Heart right ventricle (tissue), 16 donors: ENCODE data around the gene STK11. TPM values are rescaled to one million over a fixed set of nuclear protein-coding genes. Genes with fewer than 3 reads are reported as not detected.

ENCODE experiments used
- ATAC-seq, 8 donors: fragments of 200-7000 bp; cut with Tn5 transposase; one replicate each; pipeline ENCODE4 v1.9.1; 2020; ENCODE audit warnings: mild to moderate bottlenecking in 8 of 8, moderate library complexity in 8 of 8, moderate number of reproducible peaks in 1 of 8
- DNase-seq, 2 donors: peaks; one replicate each; pipeline ENCODE4 v3.0.0-alpha.2; 2020
- H3K27ac ChIP-seq, 10 donors: fragments of 200-600 bp; sonication (generic) in 2 of 10; one replicate each; pipeline versions ENCODE4 v1.5.0 to v1.8.0; 2020 to 2022; ENCODE audit warnings: mild to moderate bottlenecking in 3 of 10
- H3K27me3 ChIP-seq, 7 donors: fragments of 200-600 bp; one replicate each; pipeline ENCODE4 v1.8.0; 2021 to 2022; ENCODE audit warnings: mild to moderate bottlenecking in 2 of 7
- H3K36me3 ChIP-seq, 9 donors: fragments of 200-600 bp; sonication (generic) in 1 of 9; one replicate each; pipeline versions ENCODE4 v1.5.0 to v1.8.0; 2020 to 2022; ENCODE audit warnings: mild to moderate bottlenecking in 2 of 9
- H3K4me1 ChIP-seq, 9 donors: fragments of 200-600 bp; sonication (generic) in 1 of 9; one replicate each; pipeline versions ENCODE4 v1.5.0 to v1.8.0; 2020 to 2022; ENCODE audit warnings: mild to moderate bottlenecking in 4 of 9
- H3K4me3 ChIP-seq, 10 donors: fragments of 200-600 bp; sonication (generic) in 2 of 10; one replicate each; pipeline versions ENCODE4 v1.5.0 to v1.8.0; 2020 to 2022; ENCODE audit warnings: mild to moderate bottlenecking in 7 of 10, moderate library complexity in 2 of 10
- H3K9me3 ChIP-seq, 11 donors: fragments of 200-600 bp in 10 of 11; sonication (generic) in 2 of 11; one replicate each; pipeline versions ENCODE4 v1.5.0 to v1.8.0; 2013 to 2022; ENCODE audit warnings: mild to moderate bottlenecking in 2 of 11, control low read depth in 1 of 11, moderate library complexity in 1 of 11
- CTCF ChIP-seq, 9 donors: fragments of 200-600 bp; sonication (generic) in 2 of 9; IDR thresholded peaks; one replicate each; pipeline versions ENCODE4 v1.5.0 to v1.8.0; 2021 to 2022; ENCODE audit warnings: antibody characterized with exemption in 9 of 9, mild to moderate bottlenecking in 5 of 9, moderate library complexity in 1 of 9
- WGBS, 2 donors: extraction: QIAGEN DNeasy Blood & Tissue Kit; methylation state at CpG; one replicate each; pipeline ENCODE4 v1.1.7; 2013; ENCODE audit warnings: inconsistent platforms in 1 of 2; 5-methylcytosine and 5-hydroxymethylcytosine counted together
- intact Hi-C, 10 donors: fragments of 100-400 bp; cut with DNase I; formaldehyde crosslinking; loops; one replicate each; pipeline versions ENCODE4 v1.11.1 to v1.14.2; 2022
- long read RNA-seq, 3 donors: library from polyadenylated mRNA; unstranded; transcript quantifications; one replicate each; pipeline ENCODE4 v2.0.0, GENCODE V29; 2020 to 2021
- polyA plus RNA-seq, 2 donors: library from polyadenylated mRNA; stranded (reverse); fragments of 200-250 nt; gene quantifications; one replicate each; pipeline ENCODE4 v1.2.3, GENCODE V29; 2013
- total RNA-seq, 10 donors: library from RNA; stranded (reverse); fragmentation: NEBNext Ultra II Directional in 3 of 10; extraction: Animal tissue kit (Norgen Biotek cat#: 25700) in 3 of 10; gene quantifications; one replicate each; pipeline versions ENCODE4 v1.2.1 to v1.2.4, GENCODE V29; 2021 to 2023
- donor health status: Arrhythmogenic right ventricular cardiomyopathy.
- donor health status: ischemic (EF 13 %, LVEDD 7.1; RV severe dilation, severe dysfunction).
- donor health status: healthy with polysubstance abuse.
- donor health status: DM: no; HTN: yes; CAD: no.
- donor health status: DM: no; HTN: no; CAD: no.
- donor health status: ischemic (EF 25% LVEDD 6.9; RV normal size, moderate dysfunction).
- donor health status: ischemic (EF 25% LVEDD 5.7; RV mildly dilated, moderate dysfunction).
- donor health status: healthy.
- donor health status: DM: yes; HTN: yes; CAD: no.
- donor health status: Ischemic cardiomyopathy.
- donor health status: ischemic (EF 35%, LVEDD 5.7; RV mildly dilated, moderate dysfunction).
- donor health status: nonischemic (EF 11% LVEDD 7.7; RV severe dilation, severe dysfunction).
- donor health status: DM: yes; HTN: yes; CAD: no.
- donor health status: PGD.
- donor health status: ischemic (EF 29% LVEDD 5.4; RV normal size, mild dysfunction).
- donor health status: nonischemic (EF 23%, LVEDD 6.1; RV moderate dilation, normal function).

The STK11 gene, protein sequence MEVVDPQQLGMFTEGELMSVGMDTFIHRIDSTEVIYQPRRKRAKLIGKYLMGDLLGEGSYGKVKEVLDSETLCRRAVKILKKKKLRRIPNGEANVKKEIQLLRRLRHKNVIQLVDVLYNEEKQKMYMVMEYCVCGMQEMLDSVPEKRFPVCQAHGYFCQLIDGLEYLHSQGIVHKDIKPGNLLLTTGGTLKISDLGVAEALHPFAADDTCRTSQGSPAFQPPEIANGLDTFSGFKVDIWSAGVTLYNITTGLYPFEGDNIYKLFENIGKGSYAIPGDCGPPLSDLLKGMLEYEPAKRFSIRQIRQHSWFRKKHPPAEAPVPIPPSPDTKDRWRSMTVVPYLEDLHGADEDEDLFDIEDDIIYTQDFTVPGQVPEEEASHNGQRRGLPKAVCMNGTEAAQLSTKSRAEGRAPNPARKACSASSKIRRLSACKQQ
- 10 to 100 TPM; 43.7 to 71.6 (median 46.6) TPM for total RNA-seq
- polyA plus RNA-seq = 10 to 100 TPM; 41.1 to 70.4 TPM
- long read RNA-seq, donor 1, transcript STK11-201 (10 exons, 2,611 nt) = major isoform, 211 of 273 reads
- long read RNA-seq, donor 1, partial matches to known transcripts = 19 of 273 reads
- long read RNA-seq, donor 1, other reads (novel, unspliced or antisense) = 43 of 273 reads
- long read RNA-seq, donor 2, transcript STK11-201 (10 exons, 2,611 nt) = major isoform, 177 of 231 reads
- long read RNA-seq, donor 2, partial matches to known transcripts = 16 of 231 reads
- long read RNA-seq, donor 2, other reads (novel, unspliced or antisense) = 38 of 231 reads
- long read RNA-seq, donor 3, transcript STK11-201 (10 exons, 2,611 nt) = major isoform, 5 of 9 reads
- long read RNA-seq, donor 3, partial matches to known transcripts = 3 of 9 reads
- long read RNA-seq, donor 3, other reads (novel, unspliced or antisense) = 1 of 9 reads

GRCh38 chr19:1205114-1206099, at the start of gene STK11:
Gene STK11, plus strand, starts transcription at chr19:1205778. Its CDS starts 1,136 bp downstream, at chr19:1206914.
- Histone ChIP-seq H3K4me1 (peaks cover 17 to 57% (median 42%) of the 10 kb centered on the region in 9 donors), H3K36me3 (peaks cover 0 to 9% (median 3%) of the 10 kb centered on the region in 9 donors), H3K4me3 (peak within 1 kb of the TSS; percentile 69 to 94 (median 80)), H3K27ac (peak within 1 kb of the TSS; percentile 62 to 96 (median 88)), H3K9me3 (no peaks in the 10 kb centered on the region), H3K27me3 (no peaks in the 10 kb centered on the region)
- DNase-seq (peak; percentile 99 to 100), ATAC-seq (peak; percentile 91 to 95 (median 94))
- 3 to 4% methylated on average over 96 to 113 of the region's 114 CpGs for WGBS, 2 donors
- no peak for TF ChIP-seq CTCF (IDR thresholded peaks at IDR 0.05)
- intact Hi-C loops = no loop called here

DNA sequence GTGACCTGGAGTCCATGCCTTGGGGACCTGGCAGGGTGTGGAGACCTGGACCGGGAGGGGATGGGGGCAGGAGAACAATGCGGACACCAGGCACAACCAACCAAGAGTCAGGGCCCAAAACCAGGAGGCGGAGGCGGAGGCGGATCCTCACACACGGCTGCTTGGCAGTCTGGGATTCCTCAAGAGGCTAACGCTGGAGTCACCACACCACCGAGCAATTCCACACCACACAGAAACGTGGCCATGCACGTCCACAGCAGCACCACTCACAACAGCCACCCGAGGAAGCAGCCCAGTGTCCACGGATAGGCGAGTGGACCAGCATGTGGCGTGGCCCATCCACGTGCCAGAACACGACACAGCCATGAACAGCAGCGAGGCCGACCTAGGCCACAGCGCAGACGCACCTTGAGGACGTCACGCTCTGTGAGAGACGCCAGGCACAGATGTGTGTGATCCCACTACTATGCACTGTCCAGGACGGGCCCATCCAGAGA, 49.2 kb upstream of the STK11 start:
- Histone ChIP-seq H3K36me3 (peaks cover 0 to 40% (median 0%) of the 10 kb centered on the region in 9 donors), H3K9me3 (no peaks in the 10 kb centered on the region), H3K27ac (peak overlapping the region in 6 of 10 donors; percentile 68 to 93 (median 83)), H3K27me3 (no peaks in the 10 kb centered on the region), H3K4me3 (no peak overlapping the region), H3K4me1 (peaks cover 29 to 54% (median 46%) of the 10 kb centered on the region in 9 donors)
- TF ChIP-seq CTCF (IDR thresholded peaks at IDR 0.05) = no peak
- intact Hi-C loops = no loop called here
- DNase-seq = no peak
- ATAC-seq = no peak
- WGBS, 2 donors = 92% methylated on average over 24 of the region's 24 CpGs

GRCh38 chr19:1156830-1157615, 48.6 kb upstream of the STK11 start:
- Histone ChIP-seq H3K27me3 (no peaks in the 10 kb centered on the region), H3K4me1 (peaks cover 24 to 52% (median 39%) of the 10 kb centered on the region in 9 donors), H3K36me3 (peaks cover 0 to 35% (median 0%) of the 10 kb centered on the region in 9 donors), H3K27ac (peak overlapping the region in 1 of 10 donors; percentile 93), H3K4me3 (no peak overlapping the region), H3K9me3 (no peaks in the 10 kb centered on the region)
- ATAC-seq = no peak
- no peak for DNase-seq
- TF ChIP-seq CTCF (IDR thresholded peaks at IDR 0.05) = no peak
- intact Hi-C loops = no loop called here
- 93 to 95% methylated on average over 45 to 46 of the region's 46 CpGs for WGBS, 2 donors
